GM19035 (cell line): ENCODE data around the gene CNOT4.
A peak's percentile ranks its signal among the peaks of the same experiment; 100 is the strongest.

Experiments used
- ATAC-seq: cut with Tn5 transposase; IDR thresholded peaks from one replicate; pipeline ENCODE4 v1.9.1; 2021; ENCODE audit not compliant: unreplicated experiment

Gene CNOT4, protein sequence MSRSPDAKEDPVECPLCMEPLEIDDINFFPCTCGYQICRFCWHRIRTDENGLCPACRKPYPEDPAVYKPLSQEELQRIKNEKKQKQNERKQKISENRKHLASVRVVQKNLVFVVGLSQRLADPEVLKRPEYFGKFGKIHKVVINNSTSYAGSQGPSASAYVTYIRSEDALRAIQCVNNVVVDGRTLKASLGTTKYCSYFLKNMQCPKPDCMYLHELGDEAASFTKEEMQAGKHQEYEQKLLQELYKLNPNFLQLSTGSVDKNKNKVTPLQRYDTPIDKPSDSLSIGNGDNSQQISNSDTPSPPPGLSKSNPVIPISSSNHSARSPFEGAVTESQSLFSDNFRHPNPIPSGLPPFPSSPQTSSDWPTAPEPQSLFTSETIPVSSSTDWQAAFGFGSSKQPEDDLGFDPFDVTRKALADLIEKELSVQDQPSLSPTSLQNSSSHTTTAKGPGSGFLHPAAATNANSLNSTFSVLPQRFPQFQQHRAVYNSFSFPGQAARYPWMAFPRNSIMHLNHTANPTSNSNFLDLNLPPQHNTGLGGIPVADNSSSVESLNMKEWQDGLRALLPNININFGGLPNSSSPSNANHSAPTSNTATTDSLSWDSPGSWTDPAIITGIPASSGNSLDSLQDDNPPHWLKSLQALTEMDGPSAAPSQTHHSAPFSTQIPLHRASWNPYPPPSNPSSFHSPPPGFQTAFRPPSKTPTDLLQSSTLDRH

DNA sequence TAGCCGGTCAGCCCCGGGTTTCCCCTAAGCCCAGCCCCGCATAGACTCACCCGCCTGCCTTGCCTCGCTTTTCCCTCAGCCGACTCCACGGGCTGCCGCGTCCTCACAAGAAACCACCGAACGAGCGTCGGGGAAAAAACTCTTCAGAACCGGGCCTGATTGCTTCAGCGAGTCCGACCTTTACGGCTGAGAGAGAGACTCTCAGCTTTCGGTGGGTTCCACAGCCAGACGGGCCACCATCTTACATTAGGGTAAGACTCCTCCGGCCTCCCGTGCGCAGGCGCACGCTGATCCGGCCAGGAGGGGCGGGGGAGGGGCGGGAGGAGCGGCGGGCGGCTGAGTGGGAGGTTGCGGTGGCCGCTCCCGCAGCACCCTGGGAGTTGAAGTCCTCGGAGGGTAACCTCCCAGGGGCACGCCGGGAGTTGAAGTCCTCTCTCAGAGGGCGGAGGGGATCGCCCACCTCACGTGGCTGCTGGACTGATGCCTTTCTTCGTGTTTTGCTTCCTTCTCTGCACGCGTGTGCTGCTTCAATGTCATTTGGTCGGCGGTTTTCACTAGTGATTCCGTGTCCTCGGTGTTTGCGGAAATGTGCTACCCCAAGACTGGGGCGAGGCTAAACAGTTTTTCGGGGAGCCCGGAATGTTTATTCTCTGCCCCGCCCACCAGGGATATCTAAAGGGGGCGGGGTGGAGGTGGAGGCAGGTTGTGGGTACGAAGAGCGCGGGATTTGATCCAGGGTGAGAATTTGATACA lies at the start of gene CNOT4:
Gene CNOT4, minus strand, starts transcription at position 264 of the 753 bp plus-strand sequence. CDS start 71,771 bp downstream, outside the sequence.
- peak; percentile 96 for ATAC-seq

DNA sequence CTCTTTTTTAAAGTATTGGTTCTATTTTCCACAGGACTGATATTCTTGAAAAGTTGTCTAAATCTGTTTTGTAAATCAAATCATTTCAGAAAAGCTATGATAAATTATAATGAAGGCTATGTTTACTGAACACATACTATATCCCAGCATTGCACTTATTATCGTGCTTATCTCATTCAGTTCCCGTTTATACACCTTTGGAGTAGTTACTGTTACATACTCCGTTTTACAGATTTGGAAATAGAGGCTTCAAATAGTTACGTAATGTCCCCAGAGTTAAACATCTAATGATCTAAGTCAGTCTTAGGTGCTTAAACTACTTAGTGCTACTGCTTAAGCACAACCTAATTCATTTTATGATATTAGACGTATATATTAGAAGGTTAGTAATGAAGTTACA lies 49.0 kb upstream of the CNOT4 start:
- ATAC-seq: no peak

DNA sequence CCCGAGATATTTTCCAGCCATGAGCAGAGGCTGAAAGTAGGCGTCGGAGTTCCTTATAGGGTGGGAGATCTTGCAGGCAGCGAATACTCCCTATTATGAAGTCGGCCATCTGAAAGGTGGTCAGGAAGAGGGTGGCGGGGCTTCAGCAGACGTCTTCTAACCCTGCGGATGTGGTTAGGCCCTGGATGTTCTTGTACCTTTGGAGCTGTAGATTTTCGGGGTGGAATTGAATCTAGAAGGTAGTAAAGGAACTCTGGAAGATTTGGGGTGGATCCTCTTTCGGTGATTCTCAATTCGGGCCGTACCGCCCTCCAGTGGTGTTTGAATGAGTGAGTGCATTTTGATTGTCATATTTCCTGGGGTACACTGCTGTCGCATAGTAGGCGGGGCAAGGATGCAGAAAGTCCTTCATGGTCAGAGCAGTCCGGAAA lies 48.5 kb upstream of the CNOT4 start:
- peak; percentile 65 for ATAC-seq

DNA sequence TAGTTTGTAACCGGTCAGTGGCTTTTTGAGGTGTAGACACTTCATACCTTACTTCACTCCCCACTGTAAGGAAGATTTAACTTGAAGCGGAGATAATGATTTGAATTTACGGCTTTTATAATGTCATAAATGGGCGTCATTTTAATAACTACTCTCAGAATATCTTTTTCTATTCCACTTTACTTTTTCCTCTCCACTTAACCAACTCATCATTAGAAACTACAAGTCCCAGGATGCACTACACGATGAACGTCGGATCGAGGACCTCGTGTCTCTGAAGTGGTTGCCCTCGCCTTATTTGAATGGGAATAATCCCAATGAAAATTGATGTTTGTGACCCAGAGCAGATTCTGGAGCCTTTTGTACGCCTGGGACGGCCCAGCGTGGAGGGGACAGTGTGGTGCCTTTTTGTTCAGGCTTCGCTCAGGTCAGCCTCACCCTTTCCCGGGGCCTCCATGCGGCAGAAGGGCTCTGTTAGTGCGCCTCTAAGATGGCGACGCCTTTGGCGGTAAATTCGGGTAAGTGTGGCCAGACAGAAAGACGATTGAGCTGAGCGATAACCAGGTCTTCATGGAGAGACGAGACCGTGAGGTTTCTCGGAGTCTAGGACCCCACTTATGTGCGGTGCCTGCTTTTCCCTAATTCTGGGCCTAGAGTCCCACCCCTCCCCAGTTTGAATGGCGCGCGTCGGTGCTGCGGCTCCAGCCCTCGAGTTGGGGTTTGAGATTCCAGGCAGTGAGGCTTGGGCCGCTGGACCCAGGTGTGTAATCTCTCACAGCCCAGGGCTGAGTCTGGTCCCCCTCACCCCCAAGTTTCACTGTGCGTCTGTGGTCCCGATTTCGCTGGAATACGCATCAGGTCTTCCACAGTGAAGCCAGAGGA lies 47.8 kb upstream of the CNOT4 start, which contains the start of gene NUP205:
Gene NUP205, plus strand, starts transcription at position 463 of the 882 bp plus-strand sequence. Its CDS starts 28 bp downstream, at position 491.
- ATAC-seq: peak; percentile 75

DNA sequence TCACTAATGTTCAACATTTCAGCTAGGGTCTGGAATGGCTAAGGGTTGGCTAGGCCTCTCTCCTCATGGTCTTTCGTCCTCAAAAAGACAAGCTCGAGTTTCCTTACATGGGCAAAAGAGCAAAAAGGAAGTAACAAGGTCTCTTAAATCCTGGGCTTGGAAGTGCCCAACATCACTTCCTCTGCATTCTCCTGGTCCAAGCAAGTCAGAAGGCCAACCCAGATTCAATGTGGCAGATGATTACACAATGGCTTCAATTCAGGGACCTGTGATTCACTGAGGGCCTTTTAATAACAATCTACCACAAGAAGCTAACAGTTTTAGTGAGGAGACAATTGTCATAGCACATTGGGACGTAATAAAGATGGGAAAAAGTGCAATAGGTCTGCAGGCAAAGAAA lies 43.4 kb upstream of the CNOT4 start:
- no peak for ATAC-seq

DNA sequence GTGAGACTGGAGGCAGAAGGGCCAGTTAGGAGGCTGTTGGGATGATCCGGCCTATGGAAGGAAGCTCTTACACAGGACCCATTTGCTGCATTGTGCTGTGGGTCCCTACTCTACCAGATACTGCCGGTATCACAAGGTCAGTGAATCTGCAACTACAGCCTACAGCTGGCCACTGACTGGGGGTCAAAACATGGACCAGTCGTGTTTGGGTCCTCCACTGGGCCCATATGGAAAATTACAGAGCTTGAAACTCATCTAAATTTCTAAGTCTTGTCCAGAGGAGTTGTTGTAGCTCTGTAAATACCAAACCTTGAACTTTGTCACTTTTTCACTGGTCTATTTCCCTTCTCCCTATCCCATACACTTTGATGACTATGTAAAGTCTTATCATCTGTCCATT lies 42.2 kb upstream of the CNOT4 start:
- no peak for ATAC-seq

DNA sequence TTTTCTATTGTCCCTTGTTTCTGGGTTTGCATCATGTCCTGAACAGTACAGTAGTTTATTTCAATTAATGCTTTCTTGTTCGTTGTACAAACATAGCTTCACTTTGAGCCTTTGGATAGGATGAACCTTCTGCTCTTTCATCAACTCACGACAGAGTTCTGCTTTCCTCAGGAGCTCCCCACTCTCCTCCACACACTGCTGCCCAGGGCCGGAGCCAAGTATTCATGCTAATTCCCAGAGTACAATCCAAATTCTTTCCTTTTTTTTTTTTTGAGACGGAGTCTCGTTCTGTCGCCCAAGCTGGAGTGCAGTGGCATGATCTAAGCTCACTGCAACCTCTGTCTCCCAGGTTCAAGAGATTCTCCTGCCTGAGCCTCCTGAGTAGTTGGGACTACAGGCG lies 40.3 kb upstream of the CNOT4 start:
- ATAC-seq: no peak

DNA sequence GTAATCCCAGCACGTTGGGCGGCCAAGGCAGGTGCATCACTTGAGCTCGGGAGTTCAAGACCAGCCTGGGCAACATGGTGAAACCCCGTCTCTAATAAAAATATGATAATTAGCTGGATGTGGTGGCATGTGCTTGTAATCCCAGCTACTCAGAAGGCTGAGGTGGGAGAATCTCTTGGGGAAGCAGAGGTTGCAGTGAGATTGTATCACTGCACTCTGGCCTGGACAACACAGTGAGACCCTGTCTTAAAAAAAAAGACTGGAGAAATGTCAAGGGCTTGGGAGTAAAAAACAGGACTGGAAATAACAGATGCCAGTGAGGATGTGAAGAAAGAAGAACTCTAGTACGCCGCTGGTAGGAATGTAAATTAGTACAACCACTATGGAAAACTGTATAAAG lies 31.1 kb upstream of the CNOT4 start:
- ATAC-seq: no peak

DNA sequence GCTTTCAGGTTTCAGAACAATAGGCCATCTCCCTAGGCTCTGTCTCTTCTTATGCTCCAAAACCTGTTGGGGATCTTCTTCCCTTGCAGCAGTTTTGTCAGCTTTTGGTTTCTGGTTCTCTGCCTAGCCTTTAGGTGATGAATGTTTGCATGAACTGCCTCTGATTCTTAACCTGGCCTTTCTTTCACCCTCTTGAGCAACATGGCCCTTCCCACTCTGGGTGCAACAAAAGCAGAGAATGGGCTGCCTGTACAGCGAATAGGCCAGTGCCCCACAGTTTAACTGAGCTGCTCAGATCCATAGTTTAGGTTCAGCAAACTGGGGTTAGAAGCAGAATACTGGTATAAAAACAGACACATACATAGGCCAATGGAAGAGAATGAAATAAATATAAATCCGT lies 29.7 kb upstream of the CNOT4 start:
- no peak for ATAC-seq

DNA sequence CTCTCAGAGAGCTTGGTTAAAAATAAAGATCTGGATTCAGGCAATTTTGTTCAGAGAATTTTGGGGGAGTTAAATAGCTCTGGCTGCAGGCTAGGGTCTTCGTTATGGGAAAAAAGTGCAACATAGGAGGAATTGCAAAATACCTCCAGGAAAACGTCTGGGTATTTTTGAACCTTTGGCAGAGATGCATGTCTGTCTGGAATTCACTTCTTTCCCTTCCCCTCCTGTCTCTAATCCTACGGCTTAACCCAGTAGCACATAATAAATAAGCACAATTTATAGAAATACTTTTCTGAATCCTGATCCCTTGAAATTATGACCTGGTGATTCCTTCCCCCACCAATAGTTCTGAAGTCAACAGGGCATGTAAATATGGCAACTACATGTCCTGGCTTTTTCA lies 28.5 kb upstream of the CNOT4 start:
- no peak for ATAC-seq

DNA sequence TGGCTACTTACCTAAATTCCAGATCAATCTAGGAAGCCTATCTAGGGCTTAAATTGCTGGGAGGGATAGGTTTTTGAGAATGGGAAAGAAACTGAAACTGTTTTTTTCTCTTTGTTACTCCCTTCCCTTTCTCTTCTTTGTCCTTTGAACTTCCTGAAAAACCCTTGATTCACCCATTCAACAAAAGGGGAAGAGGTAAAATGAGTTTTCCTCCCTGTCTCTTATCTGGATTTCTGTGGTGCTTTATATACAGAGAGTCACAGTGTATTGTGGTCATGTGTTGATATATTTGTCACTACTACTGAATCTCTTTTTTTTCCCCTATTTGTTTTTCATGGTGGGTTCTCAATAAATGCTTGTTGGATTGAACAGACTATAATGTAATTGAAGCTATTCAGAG lies 28.0 kb upstream of the CNOT4 start:
- ATAC-seq: no peak

DNA sequence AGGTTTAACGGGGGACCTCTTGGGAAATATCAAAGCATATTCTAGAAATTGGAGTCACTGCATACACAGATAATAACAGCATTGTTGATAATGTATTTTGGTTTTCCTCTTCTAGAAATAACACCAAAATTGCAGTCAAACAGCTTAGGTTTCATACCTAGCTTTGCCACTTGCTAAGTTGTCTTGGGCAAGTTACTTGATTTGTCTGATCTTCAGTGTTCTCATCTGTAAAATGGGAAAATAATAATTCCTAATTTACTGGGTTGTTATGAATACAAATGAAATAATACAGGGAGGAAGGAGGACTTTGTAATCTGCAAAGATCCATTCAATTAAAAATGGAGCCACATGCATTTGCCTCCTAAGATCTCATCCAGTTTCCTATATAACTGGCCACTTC lies 27.6 kb upstream of the CNOT4 start:
- ATAC-seq: no peak

DNA sequence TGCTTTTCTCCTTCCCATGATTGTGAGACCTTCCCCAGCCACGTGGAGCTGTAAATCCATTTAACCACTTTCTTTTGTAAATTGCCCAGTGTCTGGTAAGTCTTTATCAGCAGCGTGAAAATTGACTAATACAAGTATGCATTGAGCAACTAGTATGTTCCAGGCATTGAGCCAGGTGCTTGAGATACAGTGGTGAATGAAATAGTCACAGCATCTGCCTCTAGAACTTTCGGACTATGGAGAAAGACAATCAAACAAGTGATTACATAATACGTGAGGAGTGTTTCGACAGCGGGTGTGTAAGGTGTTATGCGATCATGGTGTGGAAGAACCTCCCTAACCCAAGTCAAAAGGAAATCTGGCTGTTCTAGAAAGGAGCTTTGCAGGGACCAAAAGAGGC lies 26.2 kb upstream of the CNOT4 start:
- ATAC-seq: no peak

DNA sequence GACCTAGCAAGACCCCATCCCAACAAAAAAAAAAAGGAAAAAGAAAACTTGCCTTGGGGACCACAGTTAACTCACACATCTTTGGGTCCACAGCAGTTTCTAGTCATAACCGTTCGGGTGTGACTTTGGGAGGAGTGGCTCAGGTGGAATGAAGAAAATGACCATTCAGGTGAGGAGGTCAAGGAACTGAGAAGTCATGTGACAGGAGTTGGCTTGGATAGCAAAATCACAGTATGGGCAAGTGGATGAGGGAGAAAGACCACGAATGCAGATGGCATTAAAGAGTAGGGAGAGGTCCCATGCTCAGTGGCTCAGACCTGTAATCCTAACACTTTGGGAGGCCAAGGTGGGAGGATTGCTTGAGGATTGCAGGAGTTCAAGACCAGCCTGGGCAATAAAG lies 17.1 kb upstream of the CNOT4 start:
- no peak for ATAC-seq

DNA sequence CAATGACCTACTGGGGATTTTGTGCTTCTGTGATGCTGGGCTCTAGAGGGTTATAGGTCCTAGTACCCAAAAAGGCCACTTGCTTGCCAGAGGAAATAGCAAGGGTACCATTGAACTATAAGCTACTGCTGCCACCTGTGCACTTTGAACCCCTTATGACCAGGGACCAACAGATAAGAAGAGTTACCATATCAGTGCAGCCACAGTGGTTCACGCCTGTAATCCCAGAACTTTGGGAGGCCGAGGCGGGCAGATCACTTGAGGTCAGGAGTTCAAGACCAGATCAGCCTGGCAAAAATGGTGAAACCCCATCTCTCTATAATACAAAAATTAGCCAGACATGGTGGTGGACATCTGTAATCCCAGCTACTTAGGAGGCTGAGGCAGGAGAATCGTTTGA lies 15.5 kb upstream of the CNOT4 start:
- no peak for ATAC-seq

DNA sequence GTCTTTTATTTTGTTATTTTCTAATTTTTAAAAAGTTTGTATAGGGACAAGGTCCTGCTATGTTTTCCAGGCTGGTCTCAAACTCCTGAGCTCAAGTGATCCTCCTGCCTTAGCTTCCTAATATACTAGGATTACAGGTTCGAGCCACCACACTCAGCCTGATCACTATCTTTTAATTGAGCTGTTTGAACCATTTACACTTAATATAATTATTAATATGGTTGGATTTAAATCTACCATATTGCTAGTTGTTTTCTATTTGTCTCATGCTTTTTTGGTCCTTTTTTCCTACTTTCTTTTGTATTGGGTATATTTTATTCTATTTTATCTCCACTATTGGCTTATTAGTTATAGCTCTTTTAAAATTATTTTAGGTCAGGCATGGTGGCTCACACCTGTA lies 13.2 kb upstream of the CNOT4 start:
- no peak for ATAC-seq

DNA sequence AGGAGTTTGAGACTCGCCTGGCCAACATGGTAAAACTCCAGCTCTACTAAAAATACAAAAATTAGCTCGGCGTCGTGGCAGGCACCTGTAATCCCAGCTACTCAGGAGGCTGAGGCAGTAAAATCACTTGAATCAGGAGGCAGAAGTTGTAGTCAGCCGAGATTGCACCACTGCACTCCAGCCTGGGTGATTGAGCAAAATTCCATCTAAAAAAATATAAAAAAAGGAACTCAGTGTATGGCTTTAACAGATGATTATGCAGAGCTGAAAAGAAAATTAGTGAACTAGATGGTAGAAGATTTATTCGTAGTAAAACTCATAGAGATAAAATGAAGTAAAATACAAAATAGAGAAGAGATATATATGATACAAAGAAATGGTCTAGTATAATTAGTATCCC lies 12.6 kb upstream of the CNOT4 start:
- ATAC-seq: no peak

DNA sequence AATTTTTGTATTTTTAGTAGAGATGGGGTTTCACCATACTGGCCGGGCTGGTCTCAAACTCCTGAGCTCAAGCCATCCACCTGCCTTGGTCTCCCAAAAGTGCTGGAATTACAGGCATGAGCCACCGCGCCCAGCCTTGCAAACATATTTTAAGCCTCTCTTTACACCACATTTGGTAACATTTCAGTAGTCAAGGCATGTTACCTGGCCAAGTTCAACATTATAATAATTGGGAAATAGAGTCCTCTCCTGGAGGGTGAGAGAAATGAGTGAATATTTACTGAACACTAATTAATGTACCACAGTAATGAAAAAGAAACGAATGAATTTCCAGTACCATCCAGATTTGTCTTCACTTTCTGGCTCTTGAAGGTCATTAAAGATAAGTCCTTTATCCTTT lies 10.0 kb upstream of the CNOT4 start:
- no peak for ATAC-seq

DNA sequence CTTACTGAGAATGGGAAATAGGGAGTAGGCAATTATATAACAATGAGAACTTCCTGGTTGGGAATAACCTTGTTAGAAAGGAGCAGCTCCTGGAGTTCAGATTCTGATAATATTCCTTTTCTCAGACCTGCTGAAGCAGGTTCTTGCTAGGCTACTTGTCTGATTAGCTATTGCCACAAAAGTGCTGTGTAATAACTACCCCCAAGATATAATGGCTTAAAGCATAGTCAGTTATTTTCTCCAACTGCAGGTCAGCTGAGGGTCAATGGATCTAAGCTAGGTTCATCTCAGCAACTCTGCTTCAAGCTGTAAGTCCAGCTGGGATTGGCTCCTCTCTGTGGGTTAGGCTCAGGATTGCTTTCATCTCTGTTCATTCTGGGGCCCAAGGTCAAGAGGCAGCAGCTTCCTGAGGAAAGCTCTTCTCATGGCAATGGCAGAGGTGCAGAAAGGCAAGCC lies 9.4 kb upstream of the CNOT4 start:
- no peak for ATAC-seq

DNA sequence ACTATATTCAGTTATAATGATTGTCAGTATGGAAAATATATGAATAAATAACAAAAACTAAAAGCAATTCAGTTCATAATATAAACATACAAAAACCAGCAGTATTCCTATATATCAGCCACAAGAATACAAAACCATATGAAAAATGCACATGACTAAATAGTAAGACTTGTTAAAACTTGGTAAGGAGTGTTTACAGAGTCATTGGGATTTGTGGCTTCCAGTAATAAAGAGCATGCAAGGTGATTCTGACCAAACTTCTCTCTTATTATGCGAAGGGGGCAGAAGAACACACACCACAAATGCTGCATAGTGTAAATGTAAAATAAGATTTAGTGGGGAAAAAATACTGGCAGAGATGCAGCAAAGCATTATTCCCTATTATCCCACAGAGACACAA lies 8.8 kb upstream of the CNOT4 start:
- ATAC-seq: no peak

DNA sequence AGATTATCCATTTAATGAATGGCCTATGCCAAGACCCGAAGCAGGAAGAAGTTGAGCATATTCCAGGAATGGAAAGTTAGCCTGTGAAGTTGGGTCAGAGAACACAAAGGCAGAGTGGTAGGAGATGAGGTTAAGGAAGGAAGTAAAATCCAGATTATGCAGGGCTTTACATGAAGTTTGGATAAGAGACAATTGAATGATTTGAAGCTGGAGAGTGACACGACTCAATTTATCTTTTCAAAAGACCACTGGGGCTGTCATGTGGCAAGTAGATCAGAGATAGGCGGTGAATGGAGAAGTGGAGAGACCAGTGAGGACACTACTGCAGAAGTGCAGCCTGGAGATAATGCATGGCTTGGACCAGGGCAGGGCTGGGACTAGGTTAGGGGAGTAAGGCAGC lies 7.2 kb upstream of the CNOT4 start:
- no peak for ATAC-seq
